ENCODE results near the gene UBE2QL1.

The UBE2QL1 gene

DNA sequence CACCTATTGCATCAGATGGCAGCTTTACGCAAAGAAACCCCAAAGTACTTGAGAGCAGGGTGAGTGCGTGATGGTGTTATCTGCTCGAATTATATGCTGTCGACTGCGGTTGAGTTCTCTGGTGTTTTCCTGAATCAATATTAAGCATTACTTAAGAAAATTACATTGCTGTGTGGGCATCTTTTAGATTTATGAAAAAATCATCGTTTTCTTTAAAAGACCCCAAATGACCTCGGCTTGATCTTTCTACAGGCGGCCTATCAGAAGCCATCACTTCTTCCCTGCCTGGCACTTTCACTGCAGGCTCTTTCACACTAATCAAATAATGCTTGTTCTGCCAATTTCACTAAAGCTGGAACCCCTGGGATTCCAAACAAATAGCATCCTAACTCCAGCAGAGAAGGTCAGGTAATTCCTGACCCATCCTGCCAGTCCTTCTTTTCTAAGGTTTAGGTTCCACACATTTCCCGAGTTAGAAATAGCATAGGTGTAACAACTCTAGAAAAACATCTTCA, 1.7 kb downstream of the UBE2QL1 start:
- in situ Hi-C loops (cut with HindIII; ENCODE audit: low pct_ligation_motif_present, low pct_unique_long_range_greater_than_20kb, low sequenced_read_pairs), result no loop called here
- DNase-seq, result no peak

GRCh38 chr5:6452622-6453504, 4.2 kb downstream of the UBE2QL1 start:
- in situ Hi-C loops (cut with HindIII; ENCODE audit: low pct_ligation_motif_present, low pct_unique_long_range_greater_than_20kb, low sequenced_read_pairs), result no loop called here
- DNase-seq, result no peak

DNA sequence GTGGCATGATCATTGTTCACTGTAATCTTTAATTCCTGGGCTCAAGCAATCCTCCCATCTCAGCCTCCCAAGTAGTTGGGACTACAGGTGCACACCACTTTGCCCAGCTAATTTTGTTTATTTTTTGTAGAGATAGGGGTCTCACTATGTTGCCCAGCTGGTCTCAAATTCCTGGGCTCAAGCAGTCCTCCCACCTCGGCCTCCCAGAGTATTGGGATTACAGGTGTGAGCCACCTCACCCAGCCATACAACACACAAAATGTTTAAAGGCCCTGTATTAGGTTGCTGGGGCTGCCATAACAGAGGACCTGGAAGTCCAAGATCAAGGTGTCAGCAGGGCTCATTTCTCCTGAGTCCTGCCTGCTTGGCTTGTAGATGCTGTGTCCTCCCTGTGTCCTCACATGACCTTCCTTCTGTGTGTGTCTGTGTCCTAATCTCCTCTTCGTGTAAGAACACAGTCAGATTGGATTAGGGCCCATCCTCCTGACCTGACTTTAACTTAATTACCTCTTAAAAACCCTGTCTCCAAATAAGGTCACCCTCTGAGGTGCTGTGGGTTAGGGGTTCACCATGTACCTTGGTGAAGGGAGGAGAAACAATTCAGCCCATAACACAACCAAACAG, 5.4 kb downstream of the UBE2QL1 start:
- no peak for DNase-seq

GRCh38 chr5:6454628-6455053, 6.0 kb downstream of the UBE2QL1 start:
- in situ Hi-C loops (cut with HindIII; ENCODE audit: low pct_ligation_motif_present, low pct_unique_long_range_greater_than_20kb, low sequenced_read_pairs), result no loop called here
- DNase-seq, result no peak

More for the DNA sequence above, 5.4 kb downstream of the UBE2QL1 start:
- in situ Hi-C loops (cut with HindIII; ENCODE audit: low pct_ligation_motif_present, low pct_unique_long_range_greater_than_20kb, low sequenced_read_pairs), result no loop called here

- in situ Hi-C loops (cut with HindIII; ENCODE audit: low pct_ligation_motif_present, low pct_unique_long_range_greater_than_20kb, low sequenced_read_pairs), result no loop called here
- no peak for DNase-seq
Measured at GRCh38 chr5:6455571-6456200, 7.0 kb downstream of the UBE2QL1 start.

DNA sequence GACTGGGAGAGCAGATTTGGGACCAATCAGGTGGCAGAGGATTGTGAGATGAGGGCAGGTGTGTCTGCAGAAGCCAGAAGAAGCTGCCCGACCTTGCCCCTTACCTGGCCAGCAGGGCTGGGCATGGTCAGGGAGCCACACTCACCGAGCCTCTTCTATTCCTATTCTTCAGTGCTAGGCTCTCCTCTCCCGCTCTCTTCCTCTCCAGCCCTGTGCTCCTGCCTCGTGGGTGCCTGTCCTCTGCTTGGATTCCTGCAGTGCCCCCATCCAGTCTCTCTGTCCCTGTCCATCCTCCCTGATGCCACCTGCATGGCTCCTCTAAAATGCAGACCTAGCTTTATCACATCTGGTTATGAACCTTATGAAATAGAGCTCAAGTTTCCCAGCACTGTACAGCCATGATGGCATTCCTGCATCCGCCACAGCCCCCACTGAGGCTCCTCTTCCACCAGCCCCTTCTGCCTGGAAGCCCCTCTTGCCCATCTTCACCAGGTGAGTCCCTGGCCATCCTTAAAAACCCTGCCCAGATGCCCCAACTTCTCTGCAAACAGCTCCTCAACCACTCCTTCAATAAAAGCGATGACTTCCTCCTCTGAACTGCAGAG, 8.2 kb downstream of the UBE2QL1 start:
- DNase-seq, result no peak
- in situ Hi-C loops (cut with HindIII; ENCODE audit: low pct_ligation_motif_present, low pct_unique_long_range_greater_than_20kb, low sequenced_read_pairs), result no loop called here

DNA sequence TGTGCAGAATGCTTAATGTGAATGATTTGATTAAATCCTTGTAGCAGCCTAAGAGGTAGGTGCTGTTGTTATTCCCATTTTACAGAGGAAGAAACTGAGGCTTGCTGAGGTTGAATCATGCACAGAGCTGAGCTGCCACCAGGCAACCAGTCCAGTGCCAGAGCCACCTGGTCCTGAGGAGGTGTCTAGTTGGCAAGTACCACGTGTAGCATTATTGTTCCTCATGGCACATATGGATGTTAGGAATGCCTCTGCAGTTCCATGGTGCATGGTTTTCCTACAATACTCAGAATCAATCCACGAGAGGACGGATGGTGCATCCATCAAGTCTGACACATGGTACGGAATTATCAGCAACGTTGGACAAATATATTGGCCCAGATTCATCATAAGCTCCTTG, 8.9 kb downstream of the UBE2QL1 start:
- in situ Hi-C loops (cut with HindIII; ENCODE audit: low pct_ligation_motif_present, low pct_unique_long_range_greater_than_20kb, low sequenced_read_pairs), result no loop called here
- no peak for DNase-seq

DNA sequence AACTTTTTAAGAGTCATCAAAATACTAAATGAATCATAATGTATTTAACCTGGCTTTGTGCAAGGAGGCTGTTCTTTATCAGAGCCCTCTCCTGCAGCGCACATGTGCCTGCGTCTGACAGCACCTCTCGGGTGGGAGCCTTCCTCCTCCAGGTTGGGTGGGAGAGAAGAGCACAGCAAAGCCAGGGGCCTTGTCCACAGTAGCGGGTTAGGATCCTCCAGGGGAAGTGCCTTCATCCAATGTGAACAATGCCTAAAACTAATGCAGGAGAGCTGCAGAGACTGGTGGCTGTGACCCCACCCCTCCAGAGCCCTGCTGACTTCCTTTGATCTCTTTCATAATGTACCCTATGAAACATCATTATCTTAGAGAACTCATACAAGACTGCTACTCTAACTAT, 10.2 kb downstream of the UBE2QL1 start:
- in situ Hi-C loops (cut with HindIII; ENCODE audit: low pct_ligation_motif_present, low pct_unique_long_range_greater_than_20kb, low sequenced_read_pairs), result no loop called here
- DNase-seq, result no peak

- DNase-seq, result no peak
- in situ Hi-C loops (cut with HindIII; ENCODE audit: low pct_ligation_motif_present, low pct_unique_long_range_greater_than_20kb, low sequenced_read_pairs), result no loop called here
Measured at GRCh38 chr5:6459896-6460295, 11.2 kb downstream of the UBE2QL1 start.

DNA sequence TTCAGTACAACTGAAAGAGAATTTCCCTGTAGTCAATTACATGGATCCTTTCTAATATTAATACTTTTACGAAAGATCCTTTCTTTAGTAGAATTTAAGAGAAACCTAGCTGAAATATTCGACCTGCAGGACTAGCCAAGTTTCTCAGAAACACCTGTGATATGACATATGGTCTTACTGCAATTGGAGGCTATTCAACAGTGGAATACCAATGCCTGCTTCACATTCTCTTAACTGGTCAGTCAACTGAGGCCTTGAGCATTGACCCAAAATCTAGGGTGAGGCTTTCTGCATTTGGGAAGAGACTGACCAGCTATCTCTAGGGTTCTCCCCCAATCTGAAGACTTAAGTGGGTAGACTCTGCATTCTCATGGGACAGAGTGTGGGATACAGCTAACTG, 12.3 kb downstream of the UBE2QL1 start:
- DNase-seq, result no peak
- in situ Hi-C loops (cut with HindIII; ENCODE audit: low pct_ligation_motif_present, low pct_unique_long_range_greater_than_20kb, low sequenced_read_pairs), result no loop called here

GRCh38 chr5:6461793-6462650, 13.4 kb downstream of the UBE2QL1 start:
- no peak for DNase-seq
- in situ Hi-C loops (cut with HindIII; ENCODE audit: low pct_ligation_motif_present, low pct_unique_long_range_greater_than_20kb, low sequenced_read_pairs), result no loop called here

- no peak for DNase-seq
- in situ Hi-C loops (cut with HindIII; ENCODE audit: low pct_ligation_motif_present, low pct_unique_long_range_greater_than_20kb, low sequenced_read_pairs), result no loop called here
Measured at GRCh38 chr5:6462671-6463070, 14.0 kb downstream of the UBE2QL1 start.

DNA sequence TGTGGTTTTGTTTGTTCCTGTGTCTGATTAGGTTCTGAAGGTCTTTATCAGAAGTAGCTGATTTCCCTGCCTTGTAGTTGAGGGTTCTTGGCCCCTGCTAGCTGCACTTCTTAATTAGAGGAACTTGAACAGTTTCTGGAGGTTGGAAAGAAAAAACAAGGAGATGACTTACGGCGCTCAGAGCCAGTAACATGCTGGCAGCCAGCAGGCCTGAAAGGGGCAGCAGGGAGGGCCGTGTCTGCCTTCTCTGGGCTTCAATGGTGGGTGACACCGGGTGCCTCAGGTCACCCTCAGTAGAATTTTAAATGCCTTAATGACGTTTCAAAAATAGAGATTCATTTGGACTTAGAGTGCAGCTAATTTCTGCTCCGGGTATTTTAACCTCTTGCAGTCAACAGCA, 15.8 kb downstream of the UBE2QL1 start:
- in situ Hi-C loops (cut with HindIII; ENCODE audit: low pct_ligation_motif_present, low pct_unique_long_range_greater_than_20kb, low sequenced_read_pairs), result no loop called here
- no peak for DNase-seq

DNA sequence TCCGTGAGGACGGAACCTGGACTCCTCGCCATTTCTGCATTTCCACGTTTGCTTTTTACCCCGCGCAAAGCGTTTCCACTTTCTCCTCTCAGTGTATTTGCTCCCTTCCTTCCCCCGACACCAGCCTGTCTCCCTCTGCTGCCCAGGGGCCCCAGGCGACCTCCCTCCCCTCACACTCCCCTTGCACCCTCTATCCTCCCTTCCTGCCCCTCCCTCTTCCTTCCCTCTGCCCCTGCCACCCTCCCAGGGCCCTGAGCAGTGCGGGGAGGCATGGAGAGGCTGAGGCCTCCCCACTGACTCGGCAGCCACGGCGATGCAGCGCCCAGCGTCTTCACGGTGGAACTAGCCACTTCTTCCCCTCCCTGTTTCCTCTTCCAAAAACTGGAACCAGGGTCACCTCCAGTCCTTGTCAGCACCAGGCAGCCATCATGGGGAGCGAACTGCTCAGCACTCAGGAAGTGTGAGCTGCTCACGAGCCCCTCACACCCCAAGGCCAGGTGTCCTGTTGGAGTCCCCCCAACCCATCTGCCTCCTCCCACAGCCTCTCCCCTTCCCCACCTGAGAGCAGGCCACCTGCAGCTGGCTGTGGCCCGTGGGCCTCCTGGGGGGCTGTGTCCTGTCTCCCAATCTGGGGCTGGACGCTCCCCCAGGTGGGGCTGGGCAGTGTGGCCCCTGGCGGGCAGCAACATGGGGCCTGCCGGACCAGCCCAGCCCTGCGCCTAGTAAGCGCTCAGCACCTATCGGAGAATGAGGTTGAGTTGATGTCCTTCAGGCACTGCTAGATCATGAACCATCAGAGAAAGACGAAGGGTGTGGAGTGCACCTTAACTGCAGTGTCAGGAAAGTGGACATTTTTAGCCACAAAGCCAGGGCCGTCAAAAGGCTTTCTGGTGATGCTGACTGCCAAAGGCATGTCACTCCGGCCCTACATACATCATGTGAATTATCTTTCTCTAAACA, 17.5 kb downstream of the UBE2QL1 start:
- in situ Hi-C loops (cut with HindIII; ENCODE audit: low pct_ligation_motif_present, low pct_unique_long_range_greater_than_20kb, low sequenced_read_pairs), result no loop called here
- DNase-seq, result no peak

DNA sequence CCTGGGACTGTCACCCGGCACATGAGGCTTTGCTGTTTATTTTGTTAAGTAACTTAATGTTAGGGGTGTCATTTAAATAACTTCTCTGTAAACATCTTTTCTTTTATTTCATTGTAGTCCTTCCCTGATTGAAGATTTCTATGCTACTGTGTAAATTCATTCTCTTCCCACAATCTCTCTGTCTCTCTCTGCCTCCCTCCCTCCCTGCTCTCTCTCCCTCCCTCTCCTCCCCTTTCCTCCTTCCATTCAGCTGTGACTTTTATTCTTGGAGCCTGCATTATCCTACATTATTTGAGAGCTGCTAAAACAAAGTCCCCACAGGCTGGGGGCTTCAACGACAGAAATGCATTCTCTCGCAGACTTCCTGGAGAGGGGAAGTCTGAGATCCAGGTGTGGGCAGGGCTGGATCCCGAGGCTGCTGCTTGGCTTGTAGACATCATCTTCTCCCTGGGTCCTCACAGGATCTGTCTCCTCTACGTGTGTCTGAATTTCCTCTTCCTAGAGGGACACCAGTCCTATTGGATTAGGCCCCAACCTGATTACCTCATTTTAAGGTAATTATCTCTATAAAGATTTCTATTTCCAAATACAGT, 18.4 kb downstream of the UBE2QL1 start:
- in situ Hi-C loops (cut with HindIII; ENCODE audit: low pct_ligation_motif_present, low pct_unique_long_range_greater_than_20kb, low sequenced_read_pairs), result no loop called here
- DNase-seq, result no peak

- in situ Hi-C loops (cut with HindIII; ENCODE audit: low pct_ligation_motif_present, low pct_unique_long_range_greater_than_20kb, low sequenced_read_pairs), result no loop called here
- no peak for DNase-seq
Measured at GRCh38 chr5:6467591-6467990, 18.9 kb downstream of the UBE2QL1 start.

DNA sequence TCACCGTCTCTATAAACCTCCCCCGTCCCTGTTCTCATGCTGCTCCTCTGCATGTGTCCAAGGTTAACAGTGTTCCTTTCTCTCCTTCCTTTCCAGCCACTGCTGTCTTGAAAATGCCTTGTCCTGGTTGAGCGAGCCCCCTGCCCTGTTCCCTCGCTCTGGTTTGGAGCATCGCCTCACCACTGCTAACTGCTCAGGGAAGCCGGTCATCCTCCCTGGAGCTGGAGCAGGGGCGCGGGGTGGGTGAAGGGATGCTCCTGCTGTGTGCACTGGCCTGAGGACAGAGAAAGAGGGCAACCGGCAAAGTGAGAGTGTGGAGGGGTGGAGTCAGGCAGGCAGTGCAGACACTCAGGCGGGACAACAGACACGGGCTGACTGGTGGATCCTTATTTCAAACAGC, 19.4 kb downstream of the UBE2QL1 start:
- DNase-seq, result no peak
- in situ Hi-C loops (cut with HindIII; ENCODE audit: low pct_ligation_motif_present, low pct_unique_long_range_greater_than_20kb, low sequenced_read_pairs), result no loop called here

Data from ACHN (cell line).